GM10847 (cell line): ENCODE measurements around the gene TMPRSS13.

Experiments
- POLR2A ChIP-seq: IDR thresholded peaks from 2 replicates; pipeline ENCODE4 v1.6.1; 2011; ENCODE audit not compliant: insufficient read length; ENCODE audit errors: extremely low read depth

TMPRSS13 gene

GRCh38 chr11:117876341-117877119, 52.7 kb downstream of the TMPRSS13 start, which contains the start of gene FXYD6:
TSS of gene FXYD6 (minus strand) at chr11:117876658. CDS start at chr11:117842776, 33,882 bp downstream.
- TF ChIP-seq POLR2A = no peak

DNA sequence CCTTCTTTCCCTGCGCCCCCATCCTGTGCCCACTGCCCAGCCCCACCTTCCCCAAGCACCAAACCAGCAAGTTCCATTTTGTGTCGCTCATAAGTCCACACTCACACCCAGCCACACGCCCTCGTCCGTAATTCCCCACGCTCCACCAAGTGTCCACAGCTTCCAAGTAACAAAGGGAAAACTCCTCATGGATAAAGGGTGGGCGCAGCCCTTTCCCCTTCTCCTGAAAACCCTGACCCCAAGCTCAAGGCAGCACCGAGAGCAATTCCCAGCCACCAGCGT, 53.2 kb downstream of the TMPRSS13 start:
- no peak for TF ChIP-seq POLR2A

DNA sequence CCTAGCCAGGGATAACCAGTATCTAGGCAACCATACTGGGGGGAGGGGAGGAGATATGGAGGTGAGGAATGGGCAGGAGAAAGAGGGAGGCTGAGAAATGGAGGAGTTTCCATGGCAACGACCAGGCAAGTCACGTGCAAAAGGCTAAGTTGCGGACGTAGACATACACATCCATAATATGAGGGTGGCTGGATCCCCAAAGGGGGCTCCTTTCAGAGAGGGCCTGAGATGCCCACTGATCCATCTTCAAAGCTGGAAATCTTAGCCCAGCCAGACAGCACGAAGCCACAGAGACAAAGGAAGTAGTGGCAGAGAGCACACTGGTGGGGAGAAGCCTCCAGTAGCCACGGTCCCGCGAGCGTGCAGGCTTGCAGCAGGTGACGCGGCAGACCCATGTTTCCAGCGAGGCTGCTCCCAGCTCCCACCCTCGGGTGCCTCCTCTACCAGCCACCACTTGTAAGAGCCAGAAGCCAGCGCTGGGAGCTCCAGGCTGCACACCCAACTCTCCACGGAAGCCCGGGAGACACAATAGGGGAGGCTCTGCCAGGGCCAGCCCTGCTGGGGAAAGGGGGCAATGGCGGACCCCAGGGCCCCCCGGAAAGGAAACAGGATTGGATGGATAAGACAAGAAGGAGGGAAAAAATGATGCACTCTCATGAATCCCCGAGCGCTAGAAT, 53.7 kb downstream of the TMPRSS13 start:
- no peak for TF ChIP-seq POLR2A

- no peak for TF ChIP-seq POLR2A
Measured at GRCh38 chr11:117874910-117875381, 54.3 kb downstream of the TMPRSS13 start.

DNA sequence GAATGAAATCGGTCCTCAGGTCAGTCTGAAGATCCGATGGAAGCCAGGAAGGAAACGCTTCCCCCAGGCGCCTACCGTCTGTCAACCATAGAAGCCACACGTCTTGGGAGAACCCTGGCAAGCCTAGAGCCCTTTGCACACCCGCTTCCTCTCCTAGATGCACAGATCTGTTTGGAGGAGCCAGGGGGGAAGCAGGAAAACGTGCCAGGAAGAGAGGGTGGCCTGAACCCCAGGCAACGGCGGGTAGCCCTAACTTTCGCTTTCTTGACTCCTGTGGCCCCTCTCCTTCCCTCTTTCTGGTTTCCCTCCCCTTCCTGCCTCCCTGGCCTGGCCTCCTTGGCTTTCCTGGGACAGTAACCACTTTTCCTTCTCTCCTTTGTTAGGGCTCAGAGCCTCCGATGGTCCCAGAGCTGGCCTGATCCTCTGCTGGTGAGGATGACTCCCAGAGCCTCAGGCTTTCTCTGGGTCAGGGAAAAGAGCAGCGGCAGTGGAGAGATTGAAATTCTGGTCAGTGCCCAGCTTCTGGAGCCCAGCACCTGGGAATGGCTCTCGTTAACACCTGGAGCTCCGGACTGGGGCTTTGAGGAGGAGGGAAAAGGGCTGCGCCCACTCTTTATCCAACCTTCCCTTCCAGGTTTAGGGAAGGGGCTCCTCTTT, 54.8 kb downstream of the TMPRSS13 start:
- no peak for TF ChIP-seq POLR2A

GRCh38 chr11:117873828-117874125, 55.4 kb downstream of the TMPRSS13 start:
- TF ChIP-seq POLR2A = no peak

DNA sequence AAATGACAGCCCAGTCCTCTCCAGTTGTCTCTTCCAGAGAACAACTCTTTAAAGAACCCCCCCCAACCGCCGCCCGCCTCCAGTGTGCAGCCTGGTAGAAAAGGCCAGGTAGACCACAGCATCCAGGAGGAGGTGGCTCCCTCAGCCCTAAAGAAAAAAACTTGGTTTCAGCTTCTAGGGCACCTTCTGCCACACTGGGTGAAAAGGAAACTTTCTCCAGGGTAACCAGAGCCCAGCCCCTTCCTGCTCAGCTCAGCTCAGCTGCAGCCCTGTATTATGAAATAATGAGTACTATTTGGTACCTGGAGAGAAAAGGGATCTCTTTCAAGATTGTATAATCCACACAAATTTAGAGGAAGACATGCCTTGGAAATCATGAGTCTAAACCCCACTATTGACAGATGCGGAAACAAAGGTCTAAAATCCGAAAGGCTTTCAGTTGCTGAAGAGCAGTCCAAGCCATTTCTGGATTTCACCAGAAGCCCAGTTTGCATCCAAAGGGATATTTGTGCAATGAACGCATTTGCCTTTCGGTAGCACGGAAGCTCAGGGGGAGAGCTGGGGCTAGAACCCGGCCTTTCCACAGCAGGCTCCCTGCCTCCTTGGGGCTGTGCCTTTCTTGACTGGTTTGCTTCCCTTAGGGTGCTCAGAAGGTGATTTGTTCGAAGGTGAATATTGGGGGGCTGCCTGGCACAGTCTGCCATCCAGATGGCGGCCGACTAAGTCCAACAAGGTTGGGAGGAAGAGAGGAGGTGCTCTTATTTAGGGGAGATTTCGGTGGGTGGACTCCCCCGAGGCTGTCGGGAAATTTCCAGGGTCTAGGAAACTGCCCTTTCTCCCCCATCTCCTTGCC, 56.0 kb downstream of the TMPRSS13 start:
- TF ChIP-seq POLR2A = no peak

DNA sequence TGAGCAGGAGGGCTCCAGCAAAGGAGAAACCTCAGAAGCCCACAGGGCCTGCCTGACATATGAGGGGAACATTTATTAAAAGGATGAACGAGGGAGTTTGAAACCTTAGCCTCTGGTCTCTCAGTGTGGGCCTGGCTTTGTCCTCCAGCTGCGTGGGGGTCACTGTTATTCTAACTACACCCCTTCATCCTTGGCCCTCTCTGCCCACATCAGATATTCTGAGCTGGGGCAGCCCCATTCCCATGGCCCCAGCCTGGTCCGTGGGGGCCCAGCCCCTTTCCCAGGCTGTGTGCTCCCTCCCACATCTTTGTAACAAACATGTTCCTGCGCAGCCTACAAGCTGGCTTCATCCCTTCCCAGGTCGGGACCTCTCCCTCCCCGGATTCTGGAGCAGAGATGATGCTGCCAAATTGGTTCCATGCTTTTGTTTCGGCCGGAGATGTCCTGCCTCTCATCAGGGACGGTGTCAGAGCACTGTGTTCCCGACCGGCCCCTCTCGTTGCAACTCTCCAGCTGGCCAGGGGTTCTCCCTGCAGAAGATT, 56.7 kb downstream of the TMPRSS13 start:
- TF ChIP-seq POLR2A = no peak

- no peak for TF ChIP-seq POLR2A
Measured at GRCh38 chr11:117871784-117872183, 57.4 kb downstream of the TMPRSS13 start.

DNA sequence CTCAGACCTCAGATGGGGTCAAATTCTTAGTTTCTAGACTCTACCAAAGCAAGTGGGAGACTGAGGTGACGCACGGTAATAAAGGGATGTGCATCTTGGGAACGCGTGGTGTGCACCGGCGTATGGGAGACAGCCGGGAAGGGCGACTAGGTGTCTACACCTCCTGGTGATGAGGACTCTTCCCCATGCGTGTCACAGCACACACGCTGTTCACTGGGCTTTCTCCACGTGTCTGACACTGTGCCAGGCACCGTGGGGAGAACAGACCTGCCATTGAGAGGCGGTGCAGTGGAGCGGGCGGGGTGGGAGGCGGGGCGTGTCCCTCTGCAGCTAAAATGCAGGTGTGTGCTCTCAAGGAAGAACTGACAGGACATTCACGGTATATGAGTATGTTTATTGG, 58.0 kb downstream of the TMPRSS13 start:
- no peak for TF ChIP-seq POLR2A

- no peak for TF ChIP-seq POLR2A
Measured at GRCh38 chr11:117870103-117870952, 58.9 kb downstream of the TMPRSS13 start.

- no peak for TF ChIP-seq POLR2A
Measured at GRCh38 chr11:117869604-117870003, 59.6 kb downstream of the TMPRSS13 start.

GRCh38 chr11:117868815-117869561, 60.2 kb downstream of the TMPRSS13 start:
- TF ChIP-seq POLR2A = no peak
